NCI-H2196 (cell line): ENCODE measurements around the gene CPXM2.

Experiments
- DNase-seq: peaks from one replicate; lab custom pipeline; 2025; ENCODE audit not compliant: unreplicated experiment; lab: John Stamatoyannopoulos, UW

Gene CPXM2

DNA sequence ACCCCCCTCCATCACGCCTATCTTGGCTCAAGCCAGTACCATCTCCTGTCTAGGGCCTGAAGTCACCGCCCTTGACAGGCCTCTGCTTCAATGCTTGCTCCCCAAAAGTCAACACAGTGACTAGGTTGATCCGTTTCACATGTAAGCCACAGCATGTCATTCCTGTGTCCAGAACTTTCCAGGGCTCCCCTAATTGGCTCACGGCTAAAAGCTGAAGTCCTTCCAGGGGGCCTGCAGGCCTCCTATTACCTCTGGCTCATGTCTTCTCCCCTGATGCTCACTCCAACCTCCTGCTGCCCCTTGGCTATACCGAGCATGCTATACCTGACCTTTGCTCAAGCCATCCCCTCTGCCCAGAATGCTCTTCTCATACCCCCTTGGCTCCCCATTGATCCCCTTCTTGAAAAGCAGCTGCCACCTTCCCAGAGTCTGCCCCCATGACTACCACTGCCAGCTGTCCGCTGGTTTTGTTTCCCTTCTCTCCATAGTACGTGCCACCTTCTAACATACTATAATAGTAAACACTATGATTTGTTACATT lies 39.1 kb downstream of the CPXM2 start:
- no peak for DNase-seq

DNA sequence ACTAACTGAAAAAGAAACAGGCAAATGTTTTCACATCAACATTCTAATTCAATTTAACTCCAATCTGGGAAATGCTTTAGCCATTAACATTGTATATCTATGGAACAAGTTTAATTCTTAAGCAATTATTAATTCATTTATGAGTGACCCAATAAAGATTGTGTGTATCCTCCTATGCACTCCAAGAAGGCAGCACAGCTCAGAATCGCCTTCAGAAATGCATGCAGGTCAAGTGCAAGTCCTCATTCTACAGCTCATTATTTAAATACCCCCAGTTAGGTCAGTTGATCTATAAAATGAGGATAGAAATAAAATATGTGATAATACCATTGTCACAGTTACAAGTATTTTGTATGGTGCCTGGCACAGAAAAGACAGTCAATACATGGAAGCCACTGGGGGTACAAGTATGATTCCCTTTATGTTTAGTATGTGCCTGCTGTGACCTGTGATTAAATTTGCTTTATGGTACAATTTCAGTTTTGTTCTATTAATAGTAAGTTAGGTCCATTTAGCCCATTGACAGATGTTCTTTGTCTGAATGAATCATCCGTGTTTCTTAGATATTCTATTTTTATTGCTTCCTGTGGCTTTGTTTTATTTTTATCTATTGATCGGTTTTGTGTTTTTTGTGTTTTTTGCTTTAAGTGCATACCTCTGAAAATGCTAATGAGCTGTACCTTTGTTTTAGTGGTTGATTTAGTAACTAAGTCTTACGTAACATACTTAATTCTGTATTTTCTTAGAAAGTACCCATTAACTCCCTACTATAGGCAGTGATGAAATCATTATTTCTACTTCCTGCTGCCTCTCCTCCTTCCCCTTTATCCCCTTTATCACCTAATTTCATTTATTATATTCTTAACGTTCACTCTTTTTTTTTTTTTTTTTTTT lies 42.8 kb downstream of the CPXM2 start:
- DNase-seq, result no peak

DNA sequence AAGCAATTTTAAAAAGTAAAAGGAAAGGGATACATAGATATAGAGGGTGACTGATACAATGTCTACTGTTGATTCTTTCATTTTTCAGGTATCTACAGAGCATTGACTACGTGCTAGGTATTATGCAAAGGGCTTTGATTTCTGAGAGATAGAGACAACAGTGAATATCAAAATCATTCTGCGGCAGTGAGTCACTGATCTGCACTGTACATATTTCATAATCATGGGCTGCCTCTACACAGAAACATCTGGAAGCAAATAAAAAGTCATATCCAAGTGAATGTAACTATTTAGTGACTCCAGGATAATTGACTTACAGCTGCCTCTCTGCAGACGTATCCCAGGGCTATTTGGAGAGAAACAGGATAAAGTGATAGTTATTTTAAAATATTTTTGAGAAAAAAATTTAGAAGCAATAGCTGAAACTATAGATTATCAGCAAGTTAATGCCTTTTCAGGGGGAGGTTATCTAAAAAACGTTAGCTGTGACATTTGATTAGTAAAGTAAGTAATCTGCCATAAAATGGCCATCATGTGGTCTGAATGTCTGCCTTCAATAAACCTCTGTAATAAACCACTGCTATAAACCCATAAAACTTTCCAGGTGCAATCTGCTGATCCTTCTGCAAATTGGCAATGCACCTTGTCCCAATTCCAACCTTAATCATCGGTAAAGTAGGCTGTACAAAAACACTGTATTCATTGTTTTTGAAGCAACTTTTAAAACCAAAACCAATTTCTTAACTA lies 43.7 kb downstream of the CPXM2 start:
- no peak for DNase-seq

DNA sequence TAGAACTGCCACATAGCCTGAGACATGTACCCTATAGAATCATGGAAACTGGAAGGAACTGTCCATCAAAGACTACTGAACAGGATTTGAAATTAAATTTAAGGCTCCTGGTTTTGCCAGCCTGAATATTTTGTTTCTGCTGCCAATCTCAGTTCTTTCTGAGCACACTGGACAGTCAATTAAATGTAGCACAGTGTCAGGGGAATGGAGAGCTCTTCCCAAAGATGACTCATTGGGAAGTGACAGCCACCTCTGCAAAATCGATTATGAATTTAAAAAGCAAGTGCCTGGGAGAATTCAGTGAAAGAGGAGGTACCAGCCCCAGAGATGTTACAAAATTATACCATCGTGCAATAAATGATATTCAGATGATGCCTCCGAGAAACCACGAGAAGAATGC lies 47.8 kb downstream of the CPXM2 start:
- no peak for DNase-seq

DNA sequence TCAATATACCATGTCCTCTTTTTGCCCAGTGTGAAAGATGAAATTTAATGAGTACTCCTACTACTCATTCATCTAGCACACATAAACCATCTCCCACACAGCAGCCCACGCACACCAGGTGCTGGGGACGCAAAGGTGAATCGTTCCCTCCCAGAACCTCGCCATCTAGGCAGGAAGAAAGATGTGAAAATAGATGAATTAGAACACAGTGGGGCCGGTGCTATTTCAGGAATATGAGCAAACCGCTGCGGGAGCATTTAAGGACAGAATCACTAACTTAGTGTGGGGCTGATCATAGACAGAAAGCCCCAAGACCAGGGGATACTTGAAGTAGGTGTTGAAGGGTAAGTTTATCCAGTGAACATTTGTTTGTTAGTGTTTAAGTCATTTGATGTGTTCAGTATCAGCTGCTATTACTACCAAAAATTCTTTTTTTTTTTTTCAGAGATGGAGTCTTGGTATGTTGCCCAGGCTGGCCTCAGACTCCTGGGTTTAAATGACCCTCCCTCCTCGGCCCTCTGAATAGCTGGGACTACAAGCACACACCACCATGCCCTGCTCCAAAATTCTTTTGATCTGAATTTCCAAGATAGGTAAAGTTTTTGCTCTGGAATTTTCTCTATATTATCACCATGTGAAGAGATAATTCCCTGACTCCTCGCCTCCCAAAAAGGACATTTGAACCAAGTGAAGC lies 48.8 kb downstream of the CPXM2 start:
- no peak for DNase-seq

DNA sequence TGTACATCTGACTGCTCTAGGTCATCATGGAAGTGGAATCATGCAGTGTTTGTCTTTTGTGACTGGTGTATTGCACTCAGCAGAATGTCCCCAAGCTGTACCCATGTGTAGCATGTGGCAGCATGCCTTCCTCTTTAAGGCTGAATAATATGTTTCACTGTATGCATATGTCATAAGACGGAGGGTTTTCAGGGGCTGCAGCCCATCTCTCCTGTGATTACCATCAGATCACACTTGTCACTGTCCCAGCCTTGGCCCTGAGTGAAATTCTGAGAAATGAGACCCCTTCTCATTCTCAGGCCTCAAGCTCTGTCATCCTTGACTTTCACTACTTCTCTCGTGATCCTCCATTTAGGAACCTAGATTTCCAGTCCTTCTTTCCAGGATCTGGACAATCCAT lies 50.0 kb downstream of the CPXM2 start:
- no peak for DNase-seq

DNA sequence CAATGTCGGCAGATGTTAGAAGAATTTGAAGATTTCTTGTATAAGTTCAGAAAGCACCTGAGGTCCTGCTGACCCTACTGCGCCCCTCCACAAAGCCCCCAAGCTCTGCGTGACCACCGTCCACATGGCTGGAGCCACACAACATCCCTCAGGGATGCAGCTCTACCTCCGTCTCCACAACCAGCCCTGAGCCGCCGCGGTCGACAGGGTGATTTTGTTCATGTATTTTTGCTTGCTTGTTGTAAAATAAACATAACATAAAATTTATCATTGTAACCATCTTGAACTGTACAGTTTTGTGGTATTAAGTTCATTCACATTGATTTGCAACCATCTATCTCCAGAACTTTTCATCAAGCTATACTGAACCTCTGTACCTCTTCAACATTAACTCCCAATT lies 50.5 kb downstream of the CPXM2 start:
- DNase-seq, result no peak

DNA sequence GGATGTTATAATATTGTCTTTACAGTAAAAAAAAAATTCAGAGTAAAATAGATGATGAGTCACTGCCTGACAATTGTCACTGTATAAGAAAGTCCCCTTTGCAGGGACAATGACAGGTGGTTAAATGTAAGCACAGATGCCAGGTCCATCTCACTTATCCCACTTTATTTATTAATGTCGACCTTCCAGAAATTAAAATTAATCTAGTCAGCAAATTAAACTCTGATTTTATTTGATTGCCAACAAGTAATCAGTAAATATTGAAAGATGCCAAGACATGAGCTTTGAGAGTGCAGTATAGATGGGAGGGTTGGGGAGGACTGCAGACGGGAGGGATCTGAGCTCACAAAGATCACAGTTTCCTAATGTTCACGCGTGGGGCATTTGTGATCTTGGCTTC lies 50.9 kb downstream of the CPXM2 start:
- no peak for DNase-seq

DNA sequence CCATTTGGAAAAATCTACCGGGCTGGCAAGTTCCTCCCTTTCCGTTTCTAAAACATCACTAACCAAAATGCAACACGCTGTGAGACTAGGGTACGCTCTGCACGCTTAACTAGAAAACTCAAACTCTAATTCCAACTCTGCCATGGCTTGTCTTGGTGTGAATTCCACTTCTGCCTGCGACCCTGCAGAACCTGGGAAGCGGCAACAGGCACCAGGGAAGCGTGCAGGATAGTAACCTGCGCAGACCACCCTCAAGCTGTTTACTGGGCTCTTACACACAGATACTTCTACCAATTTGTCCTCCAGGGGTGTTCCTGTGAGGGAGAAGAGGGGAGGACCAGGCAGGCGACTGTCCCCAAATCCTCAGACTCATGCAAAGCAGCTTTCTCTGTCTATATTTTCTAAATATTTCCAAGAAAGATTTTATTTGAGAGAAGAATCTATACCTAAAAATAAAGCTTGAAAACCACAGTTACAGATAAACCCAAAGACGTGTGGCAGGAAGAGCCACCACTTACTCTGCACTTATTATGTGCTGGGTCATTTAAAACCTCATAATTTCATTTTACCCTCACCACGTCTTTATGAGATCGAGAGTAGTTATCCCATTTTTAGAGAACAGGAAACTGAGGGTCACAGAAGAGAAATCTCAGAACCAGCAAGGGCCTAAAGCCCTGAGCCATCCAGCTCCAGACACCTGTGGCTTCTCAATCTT lies 52.9 kb downstream of the CPXM2 start:
- no peak for DNase-seq

DNA sequence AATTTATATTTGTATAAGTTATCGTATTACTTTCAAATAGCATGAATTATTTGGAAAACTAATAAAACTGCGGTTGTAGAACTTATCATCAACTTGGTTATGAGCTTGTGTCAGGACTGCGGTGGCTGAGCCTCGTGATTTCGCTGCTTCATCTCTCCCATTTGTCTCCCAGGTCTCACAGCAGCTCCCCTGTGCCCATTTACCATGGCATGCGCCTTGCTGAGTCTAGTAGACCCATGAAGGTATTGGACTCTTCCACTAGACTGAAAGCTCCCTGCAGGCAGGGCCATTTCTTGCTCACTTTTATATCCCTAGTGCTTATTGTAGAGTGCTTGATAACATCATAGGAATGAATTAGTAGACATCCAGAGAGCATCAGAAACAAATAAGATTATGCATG lies 53.9 kb downstream of the CPXM2 start:
- no peak for DNase-seq

DNA sequence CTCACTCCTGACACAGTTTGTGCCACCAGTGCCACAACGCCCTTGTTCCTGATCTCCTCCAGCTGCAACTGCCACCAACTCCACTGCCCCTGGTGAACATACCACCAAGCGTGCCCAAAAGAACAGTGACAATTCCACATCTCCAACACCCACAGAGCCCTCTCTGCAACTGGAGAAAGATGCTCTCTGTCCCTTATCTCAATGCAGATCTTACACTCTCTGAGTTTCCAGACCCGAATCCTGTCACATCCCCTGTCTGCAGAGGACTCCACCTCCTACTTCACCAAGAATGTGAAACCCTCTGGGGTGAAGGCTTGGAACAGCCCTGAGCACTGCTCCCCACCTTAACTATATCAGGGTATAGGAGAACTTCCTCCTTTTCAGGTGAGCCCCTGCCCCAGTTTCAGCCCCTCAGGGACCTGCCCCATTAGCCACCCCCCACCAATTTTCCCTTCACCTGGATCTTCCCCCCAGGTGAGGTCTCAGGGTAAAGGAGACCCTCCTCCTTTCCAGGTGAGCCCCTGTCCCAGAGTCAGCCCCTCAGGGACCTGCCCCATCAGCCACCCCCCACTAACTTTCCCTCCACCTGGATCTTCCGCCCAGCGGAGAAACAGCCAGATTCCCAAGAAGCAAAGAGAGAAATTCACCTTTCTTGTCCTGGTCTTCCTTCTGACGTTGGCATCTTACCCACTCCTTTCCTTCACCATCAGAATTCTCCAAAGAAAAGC lies 55.0 kb downstream of the CPXM2 start:
- no peak for DNase-seq

DNA sequence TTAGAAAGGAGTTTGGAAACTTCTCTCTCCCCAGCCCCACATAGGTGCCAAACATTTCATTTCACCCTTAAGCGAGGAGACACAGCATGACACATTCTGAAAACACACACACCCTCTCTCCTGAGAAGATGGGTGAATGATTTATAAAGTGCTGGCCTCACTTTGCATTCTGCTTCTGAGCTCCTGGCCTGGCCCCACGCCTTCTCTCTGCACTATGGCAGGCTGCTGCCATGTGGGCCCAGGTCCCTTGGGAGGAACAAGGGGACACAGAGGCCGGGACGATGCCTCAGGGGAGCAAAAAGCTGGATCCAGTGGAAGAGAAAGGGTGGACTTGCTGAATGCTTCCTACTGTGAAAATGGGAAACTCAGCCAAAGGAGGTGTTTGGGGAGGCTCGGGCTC lies 56.0 kb downstream of the CPXM2 start:
- no peak for DNase-seq

DNA sequence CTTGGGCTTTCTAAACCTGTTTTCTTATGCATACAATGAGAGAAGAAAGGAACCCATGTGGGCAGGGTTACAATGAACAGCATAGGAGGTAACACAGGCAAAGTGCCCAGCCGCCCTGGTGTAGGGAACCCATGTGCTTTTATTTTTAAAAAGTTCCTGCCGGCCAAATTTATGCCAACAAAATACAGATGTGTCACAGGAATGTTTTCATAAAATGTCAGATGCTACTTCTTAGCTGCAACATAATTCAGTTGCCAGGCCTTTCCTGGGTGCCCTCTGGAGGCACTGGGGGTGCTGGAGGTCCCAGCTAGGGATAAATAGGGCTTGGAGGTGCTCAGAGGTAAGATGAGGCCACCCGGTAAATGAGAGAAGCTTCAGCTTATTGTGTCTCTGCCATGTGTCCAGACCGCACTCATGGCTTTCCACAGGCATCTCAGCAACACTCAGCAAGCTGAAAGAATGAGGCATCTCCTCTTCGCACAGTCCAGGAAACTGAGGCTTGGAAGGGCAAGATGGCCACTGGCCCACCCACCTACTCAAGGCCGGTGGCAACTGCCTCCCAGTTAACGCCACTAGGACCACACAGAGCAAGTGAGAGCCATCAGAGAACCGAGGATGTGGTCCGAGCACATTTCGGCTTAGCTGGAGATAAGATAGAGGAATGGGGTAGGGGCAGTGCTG lies 58.3 kb downstream of the CPXM2 start:
- DNase-seq, result no peak

DNA sequence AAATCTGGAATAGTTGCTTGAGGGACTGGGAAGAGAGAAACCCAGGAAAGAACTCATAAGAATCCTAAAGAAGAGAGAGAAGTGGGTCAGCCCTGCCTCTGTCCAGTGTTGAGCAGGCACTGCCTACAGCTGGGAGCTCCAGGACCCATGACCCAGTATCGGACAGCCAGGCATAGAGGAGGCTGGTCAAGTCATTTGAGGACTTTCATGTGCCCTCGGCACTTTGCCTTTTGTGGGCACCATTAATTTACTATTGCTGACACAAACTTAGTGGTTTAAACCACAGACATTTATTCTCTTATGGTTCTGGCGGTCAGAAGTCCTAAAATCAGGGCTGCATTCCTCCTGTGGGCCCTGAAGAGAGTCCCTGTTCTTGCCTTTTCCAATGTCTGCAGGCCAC lies 60.3 kb downstream of the CPXM2 start:
- no peak for DNase-seq

DNA sequence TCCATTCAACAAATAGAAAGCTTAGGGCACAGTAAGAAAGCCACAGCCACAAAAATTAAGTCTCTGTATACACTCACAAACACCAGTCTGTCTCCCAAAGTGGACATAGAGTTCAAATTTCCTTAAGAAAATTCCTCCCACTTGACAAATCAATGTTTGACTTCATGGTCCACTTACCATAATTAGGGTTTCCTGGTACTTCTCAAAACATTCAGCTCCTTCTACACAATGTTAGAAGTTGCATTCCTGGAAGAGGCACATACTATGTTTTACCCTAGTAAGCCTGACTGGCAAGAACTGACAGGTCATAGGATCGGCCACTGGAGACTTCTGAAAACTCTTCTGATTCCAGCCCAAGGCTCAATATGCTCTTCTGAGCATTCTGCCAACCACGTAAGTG lies 70.5 kb downstream of the CPXM2 start:
- no peak for DNase-seq

DNA sequence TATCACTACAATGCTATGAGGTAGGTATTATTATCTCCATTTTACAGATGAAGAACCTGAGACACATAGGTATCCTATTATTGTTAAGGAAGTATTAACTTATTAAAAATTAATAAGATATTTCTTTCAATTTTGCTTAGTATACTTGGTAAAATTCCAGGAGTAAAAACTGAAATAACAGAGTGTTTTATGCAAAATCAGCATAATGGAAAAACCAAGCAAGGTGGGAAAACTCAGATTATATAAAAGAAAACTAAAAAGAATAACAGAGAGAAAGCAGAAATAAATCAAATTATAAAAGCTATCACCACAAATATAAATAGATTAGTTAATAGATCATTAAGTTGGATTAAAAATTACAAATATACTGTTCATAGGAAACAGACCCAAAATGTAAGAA lies 82.0 kb downstream of the CPXM2 start:
- no peak for DNase-seq

DNA sequence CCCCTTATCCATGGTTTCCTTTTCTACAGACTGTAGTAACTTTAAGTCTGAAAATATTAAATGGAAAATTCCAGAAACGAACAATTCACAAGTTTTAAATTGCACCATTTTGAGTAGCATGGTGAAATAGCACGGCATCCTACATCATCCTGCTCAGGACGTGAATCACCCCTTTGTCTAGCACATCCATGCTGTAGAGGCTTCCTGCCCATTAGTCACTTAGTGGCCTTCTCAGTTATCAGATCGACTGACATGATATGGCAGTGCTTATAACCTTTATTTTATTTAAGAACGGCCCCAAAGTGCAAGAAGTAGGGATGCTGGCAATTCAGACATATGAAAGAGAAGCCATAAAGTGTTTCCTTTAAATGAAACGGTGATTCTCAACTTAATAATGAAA lies 82.7 kb downstream of the CPXM2 start:
- DNase-seq, result no peak

DNA sequence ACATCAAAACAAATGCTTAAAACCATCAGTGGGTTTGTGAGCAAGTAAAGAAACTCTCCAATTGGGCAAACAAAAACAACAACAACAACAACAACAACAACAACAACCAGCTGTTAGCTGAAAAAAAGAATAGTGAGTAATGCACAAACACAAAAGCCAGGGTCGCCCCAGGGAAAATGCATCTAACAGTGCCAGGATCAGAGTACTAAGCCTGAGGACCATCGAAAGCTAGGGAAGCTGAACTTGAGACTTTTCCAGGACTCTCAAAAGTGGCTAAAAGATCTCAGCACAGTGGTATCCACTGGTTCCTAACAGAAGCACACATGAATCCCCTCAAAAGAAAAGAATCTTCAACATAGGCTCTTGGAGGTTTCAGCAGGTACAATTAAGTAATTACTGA lies 83.3 kb downstream of the CPXM2 start:
- DNase-seq, result no peak

DNA sequence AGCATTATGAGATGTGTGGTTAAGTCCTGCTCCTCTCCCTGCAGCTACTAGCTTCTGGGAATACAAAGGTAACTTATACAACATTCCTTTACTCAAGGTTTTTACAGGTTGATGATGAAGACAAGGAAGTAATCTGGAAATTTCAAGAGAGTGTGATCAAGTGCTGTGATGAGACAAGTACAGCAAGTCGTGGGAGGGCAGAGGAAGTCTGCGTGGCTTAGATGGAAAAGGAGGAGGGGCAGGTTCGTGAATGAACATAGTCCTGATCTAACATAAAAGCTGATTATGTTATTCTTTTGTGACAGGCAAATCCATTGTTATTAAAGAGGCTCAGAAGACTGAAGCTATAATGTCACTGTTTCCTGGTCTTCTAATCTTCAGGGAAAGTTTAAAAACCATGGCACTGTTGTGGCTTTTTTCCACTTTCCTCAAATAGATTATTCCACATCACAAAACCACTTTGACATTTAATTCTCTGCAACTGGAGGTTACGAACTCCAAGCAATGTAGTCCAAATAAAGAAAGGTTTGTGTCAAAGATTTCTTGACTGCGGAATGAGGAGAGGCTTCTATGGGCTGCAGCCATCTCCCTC lies 84.1 kb downstream of the CPXM2 start:
- no peak for DNase-seq
